Measurements from ENCODE around the gene METTL27.

Gene METTL27

GRCh38 chr7:73833251-73833919, 8.9 kb downstream of the METTL27 start:
- Mint-ChIP-seq H3K4me1 (ENCODE audit: low read depth) (peaks cover 9% of the 10 kb centered on the region), H3K4me3 (no peak overlapping the region), H3K27ac (no peak overlapping the region), H3K27me3 (peaks cover 3% of the 10 kb centered on the region), H3K36me3 (no peaks in the 10 kb centered on the region), H3K9me3 (ENCODE audit: low read depth) (no peaks in the 10 kb centered on the region)

- Mint-ChIP-seq H3K9me3 (ENCODE audit: low read depth) (no peaks in the 10 kb centered on the region), H3K27me3 (peaks cover 4% of the 10 kb centered on the region), H3K36me3 (no peaks in the 10 kb centered on the region), H3K4me1 (ENCODE audit: low read depth) (peaks cover 13% of the 10 kb centered on the region), H3K27ac (no peak overlapping the region), H3K4me3 (no peak overlapping the region)
These were observed 9.5 kb downstream of the METTL27 start for GRCh38 chr7:73832806-73833205.

GRCh38 chr7:73831834-73832651, 10.3 kb downstream of the METTL27 start:
- no peak overlapping the region for H3K27ac Mint-ChIP-seq
- H3K4me1 Mint-ChIP-seq (ENCODE audit: low read depth), result peaks cover 21% of the 10 kb centered on the region
- H3K27me3 Mint-ChIP-seq, result peaks cover 4% of the 10 kb centered on the region
- no peaks in the 10 kb centered on the region for H3K9me3 Mint-ChIP-seq (ENCODE audit: low read depth)
- H3K4me3 Mint-ChIP-seq, result no peak overlapping the region
- no peaks in the 10 kb centered on the region for H3K36me3 Mint-ChIP-seq

GRCh38 chr7:73831584-73831833, 10.8 kb downstream of the METTL27 start:
- H3K27me3 Mint-ChIP-seq, result peaks cover 4% of the 10 kb centered on the region
- no peaks in the 10 kb centered on the region for H3K36me3 Mint-ChIP-seq
- peaks cover 26% of the 10 kb centered on the region for H3K4me1 Mint-ChIP-seq (ENCODE audit: low read depth)
- no peak overlapping the region for H3K27ac Mint-ChIP-seq
- H3K4me3 Mint-ChIP-seq, result no peak overlapping the region
- no peaks in the 10 kb centered on the region for H3K9me3 Mint-ChIP-seq (ENCODE audit: low read depth)

GRCh38 chr7:73830681-73831583, 11.4 kb downstream of the METTL27 start, which contains the start of gene CLDN4:
Gene CLDN4, plus strand, starts transcription at chr7:73830996. Its CDS starts 206 bp downstream, at chr7:73831202.
- H3K27me3 Mint-ChIP-seq, result peaks cover 4% of the 10 kb centered on the region
- H3K27ac Mint-ChIP-seq, result no peak within 1 kb of the TSS
- no peak within 1 kb of the TSS for H3K4me3 Mint-ChIP-seq
- peaks cover 28% of the 10 kb centered on the region for H3K4me1 Mint-ChIP-seq (ENCODE audit: low read depth)
- no peaks in the 10 kb centered on the region for H3K9me3 Mint-ChIP-seq (ENCODE audit: low read depth)
- no peaks in the 10 kb centered on the region for H3K36me3 Mint-ChIP-seq

- Mint-ChIP-seq H3K4me3 (no peak overlapping the region), H3K27me3 (peaks cover 4% of the 10 kb centered on the region), H3K9me3 (ENCODE audit: low read depth) (no peaks in the 10 kb centered on the region), H3K36me3 (no peaks in the 10 kb centered on the region), H3K4me1 (ENCODE audit: low read depth) (peaks cover 29% of the 10 kb centered on the region), H3K27ac (no peak overlapping the region)
These were observed 12.2 kb downstream of the METTL27 start for GRCh38 chr7:73829921-73830680.

- Mint-ChIP-seq H3K4me1 (ENCODE audit: low read depth) (peaks cover 29% of the 10 kb centered on the region), H3K27ac (no peak overlapping the region), H3K27me3 (peaks cover 4% of the 10 kb centered on the region), H3K4me3 (no peak overlapping the region), H3K36me3 (no peaks in the 10 kb centered on the region), H3K9me3 (ENCODE audit: low read depth) (no peaks in the 10 kb centered on the region)
These were observed 12.8 kb downstream of the METTL27 start for GRCh38 chr7:73829505-73829904.

GRCh38 chr7:73828972-73829371, 13.3 kb downstream of the METTL27 start:
- H3K9me3 Mint-ChIP-seq (ENCODE audit: low read depth), result no peaks in the 10 kb centered on the region
- H3K4me1 Mint-ChIP-seq (ENCODE audit: low read depth), result peaks cover 29% of the 10 kb centered on the region
- H3K4me3 Mint-ChIP-seq, result peak overlapping the region; percentile 52

GRCh38 chr7:73828107-73828803, 14.1 kb downstream of the METTL27 start:
- Mint-ChIP-seq H3K9me3 (ENCODE audit: low read depth) (no peaks in the 10 kb centered on the region), H3K36me3 (no peaks in the 10 kb centered on the region), H3K27me3 (peaks cover 3% of the 10 kb centered on the region), H3K27ac (no peak overlapping the region), H3K4me3 (peak overlapping the region; percentile 53), H3K4me1 (ENCODE audit: low read depth) (peaks cover 29% of the 10 kb centered on the region)

More at GRCh38 chr7:73828972-73829371, 13.3 kb downstream of the METTL27 start:
- H3K27me3 Mint-ChIP-seq, result peaks cover 4% of the 10 kb centered on the region
- H3K27ac Mint-ChIP-seq, result no peak overlapping the region
- H3K36me3 Mint-ChIP-seq, result no peaks in the 10 kb centered on the region

GRCh38 chr7:73827567-73828106, 14.7 kb downstream of the METTL27 start:
- H3K27ac Mint-ChIP-seq, result no peak overlapping the region
- H3K4me3 Mint-ChIP-seq, result peak overlapping the region; percentile 4

GRCh38 chr7:73824986-73825385, 17.3 kb downstream of the METTL27 start:
- Mint-ChIP-seq H3K27ac (no peak overlapping the region), H3K36me3 (no peaks in the 10 kb centered on the region), H3K4me1 (ENCODE audit: low read depth) (peaks cover 29% of the 10 kb centered on the region), H3K4me3 (no peak overlapping the region), H3K27me3 (peaks cover 3% of the 10 kb centered on the region), H3K9me3 (ENCODE audit: low read depth) (no peaks in the 10 kb centered on the region)

More at GRCh38 chr7:73827567-73828106, 14.7 kb downstream of the METTL27 start:
- Mint-ChIP-seq H3K4me1 (ENCODE audit: low read depth) (peaks cover 29% of the 10 kb centered on the region), H3K36me3 (no peaks in the 10 kb centered on the region), H3K27me3 (peaks cover 3% of the 10 kb centered on the region), H3K9me3 (ENCODE audit: low read depth) (no peaks in the 10 kb centered on the region)

- Mint-ChIP-seq H3K27ac (no peak overlapping the region), H3K36me3 (no peaks in the 10 kb centered on the region), H3K4me3 (no peak overlapping the region), H3K9me3 (ENCODE audit: low read depth) (no peaks in the 10 kb centered on the region), H3K4me1 (ENCODE audit: low read depth) (peaks cover 26% of the 10 kb centered on the region), H3K27me3 (peaks cover 3% of the 10 kb centered on the region)
These were observed 18.3 kb downstream of the METTL27 start for GRCh38 chr7:73823873-73824592.

- Mint-ChIP-seq H3K27me3 (peaks cover under 1% of the 10 kb centered on the region), H3K4me1 (ENCODE audit: low read depth) (peaks cover 19% of the 10 kb centered on the region), H3K9me3 (ENCODE audit: low read depth) (no peaks in the 10 kb centered on the region)
These were observed 19.1 kb downstream of the METTL27 start for GRCh38 chr7:73823257-73823656.

More at GRCh38 chr7:73823257-73823656, 19.1 kb downstream of the METTL27 start:
- H3K27ac Mint-ChIP-seq, result no peak overlapping the region
- H3K36me3 Mint-ChIP-seq, result no peaks in the 10 kb centered on the region
- no peak overlapping the region for H3K4me3 Mint-ChIP-seq

Measured in activated naive CD8-positive, alpha-beta T cell (primary cell).